Esophagus squamous epithelium (tissue), 4 donors: ENCODE data around the gene KRTAP10-1.

Experiments
- CTCF ChIP-seq, 6 experiments: fragments of 450-650 bp in 4 of 6; fragments of 200-600 bp in 2 of 6; sonication (generic) in 2 of 6; IDR thresholded peaks; one replicate each; pipeline ENCODE4 v1.5.1; 2016 to 2019; ENCODE audit warnings: antibody characterized with exemption in 6 of 6, mild to moderate bottlenecking in 4 of 6, moderate library complexity in 4 of 6
- POLR2A ChIP-seq, 4 donors: fragments of 450-650 bp; IDR thresholded peaks; one replicate each; pipeline ENCODE4 v1.6.1; 2017; ENCODE audit warnings: antibody characterized with exemption in 4 of 4, mild to moderate bottlenecking in 4 of 4, moderate library complexity in 3 of 4

- no peak for TF ChIP-seq CTCF (IDR thresholded peaks at IDR 0.05)
- no peak for TF ChIP-seq POLR2A (IDR thresholded peaks at IDR 0.05)
These were observed 18.7 kb upstream of the KRTAP10-1 start, which contains the start of gene KRTAP10-3 for GRCh38 chr21:44558695-44559094.
